HG03097 (cell line): ENCODE results near the gene SUV39H1.
"Not testable (repeated sequence)": the region's sequence is repeated elsewhere in the genome, so short reads cannot be mapped to it uniquely, and the experiment has no call there.

Experiments used
- ATAC-seq: cut with Tn5 transposase; IDR thresholded peaks from one replicate; pipeline ENCODE4 v1.9.1; 2021; ENCODE audit not compliant: unreplicated experiment, low FRiP score

SUV39H1 gene

DNA sequence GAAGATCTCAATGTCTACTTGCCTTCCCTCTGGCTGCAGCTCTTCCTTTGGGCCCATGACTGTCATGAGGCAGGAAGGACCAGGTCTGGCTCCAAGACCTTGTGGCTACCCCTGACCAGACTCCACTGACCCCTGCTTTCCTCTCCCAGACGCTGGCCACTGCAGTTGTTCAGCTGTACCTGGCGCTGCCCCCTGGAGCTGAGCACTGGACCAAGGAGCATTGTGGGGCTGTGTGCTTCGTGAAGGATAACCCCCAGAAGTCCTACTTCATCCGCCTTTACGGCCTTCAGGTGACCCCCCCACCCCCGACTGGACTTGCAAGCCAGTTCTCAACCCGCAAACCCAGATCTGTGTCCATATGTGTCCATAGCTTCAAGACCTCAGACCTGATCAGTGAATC lies 12.4 kb upstream of the SUV39H1 start:
- ATAC-seq = no peak

DNA sequence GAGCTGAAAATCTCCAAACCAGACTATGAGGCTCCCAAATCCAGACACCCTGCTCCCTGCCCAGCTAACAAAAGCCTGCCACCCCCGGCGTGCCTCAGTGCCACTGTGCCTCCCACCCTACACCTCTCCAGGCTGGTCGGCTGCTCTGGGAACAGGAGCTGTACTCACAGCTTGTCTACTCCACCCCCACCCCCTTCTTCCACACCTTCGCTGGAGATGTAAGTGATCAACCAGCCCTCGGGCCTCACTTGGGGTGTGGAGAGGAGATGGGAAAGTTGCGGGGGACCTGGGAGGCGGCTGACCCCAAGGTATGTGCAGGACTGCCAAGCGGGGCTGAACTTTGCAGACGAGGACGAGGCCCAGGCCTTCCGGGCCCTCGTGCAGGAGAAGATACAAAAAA lies 11.1 kb upstream of the SUV39H1 start:
- no peak for ATAC-seq

DNA sequence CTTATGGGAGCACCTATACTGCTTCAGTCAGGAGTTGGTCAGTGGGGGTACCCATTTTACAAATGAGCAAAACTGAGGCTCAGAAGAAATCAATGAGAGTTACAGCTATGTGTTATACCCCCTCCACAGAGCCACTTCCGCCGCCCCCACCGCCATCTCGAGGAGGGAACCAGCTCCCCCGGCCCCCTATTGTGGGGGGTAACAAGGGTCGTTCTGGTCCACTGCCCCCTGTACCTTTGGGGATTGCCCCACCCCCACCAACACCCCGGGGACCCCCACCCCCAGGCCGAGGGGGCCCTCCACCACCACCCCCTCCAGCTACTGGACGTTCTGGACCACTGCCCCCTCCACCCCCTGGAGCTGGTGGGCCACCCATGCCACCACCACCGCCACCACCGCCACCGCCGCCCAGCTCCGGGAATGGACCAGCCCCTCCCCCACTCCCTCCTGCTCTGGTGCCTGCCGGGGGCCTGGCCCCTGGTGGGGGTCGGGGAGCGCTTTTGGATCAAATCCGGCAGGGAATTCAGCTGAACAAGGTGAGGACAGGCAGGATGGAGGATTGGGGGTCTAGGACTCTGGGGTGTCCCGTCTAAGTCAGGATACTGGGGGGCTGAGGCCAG lies 7.9 kb upstream of the SUV39H1 start:
- ATAC-seq = no peak

DNA sequence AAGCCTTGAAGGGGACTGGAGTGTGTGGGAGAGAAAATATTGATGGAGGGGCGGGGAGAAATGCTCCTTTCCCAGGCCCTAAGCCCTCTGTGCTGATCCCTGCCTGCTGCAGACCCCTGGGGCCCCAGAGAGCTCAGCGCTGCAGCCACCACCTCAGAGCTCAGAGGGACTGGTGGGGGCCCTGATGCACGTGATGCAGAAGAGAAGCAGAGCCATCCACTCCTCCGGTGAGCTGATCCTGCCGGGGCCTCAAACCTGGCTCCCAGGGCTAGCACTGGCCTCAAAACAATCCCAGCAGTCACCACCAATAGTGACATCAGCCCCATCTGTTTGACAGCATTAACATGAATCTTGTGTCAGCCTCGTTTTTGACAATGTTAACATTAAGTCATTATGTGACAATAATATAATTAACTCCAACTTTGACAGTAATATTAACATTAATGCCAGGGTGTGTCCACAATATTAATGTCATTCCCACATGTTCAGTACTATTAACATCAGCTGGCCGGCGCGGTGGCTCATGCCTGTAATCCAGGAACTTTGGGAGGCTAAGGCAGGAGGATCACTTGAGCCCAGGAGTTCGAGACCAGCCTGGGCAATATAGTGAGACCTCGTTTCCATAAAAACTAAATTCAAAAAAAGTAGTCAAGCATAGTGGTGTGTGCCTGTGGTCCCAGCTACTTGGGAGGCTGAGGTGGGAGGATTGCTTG lies 7.2 kb upstream of the SUV39H1 start:
- no peak for ATAC-seq

DNA sequence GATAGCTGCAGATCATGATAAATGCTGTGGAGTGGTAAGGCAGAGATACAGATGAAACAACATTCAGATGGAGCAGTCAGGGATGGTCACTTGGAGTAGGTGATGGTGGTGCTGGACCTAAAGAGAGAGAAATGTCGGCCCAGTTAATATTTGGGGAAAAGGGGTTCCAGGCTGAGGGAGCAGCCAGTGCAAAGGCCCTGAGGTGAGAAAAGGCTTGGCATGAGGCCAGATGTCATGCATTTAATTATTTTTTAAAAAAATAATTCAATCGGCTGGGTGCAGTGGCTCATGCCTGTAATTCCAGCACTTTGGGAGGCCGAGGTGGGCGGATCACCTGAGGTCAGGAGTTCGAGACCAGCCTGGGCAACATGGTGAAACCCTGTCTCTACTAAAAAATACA lies 4.8 kb upstream of the SUV39H1 start:
- not testable (repeated sequence) for ATAC-seq

DNA sequence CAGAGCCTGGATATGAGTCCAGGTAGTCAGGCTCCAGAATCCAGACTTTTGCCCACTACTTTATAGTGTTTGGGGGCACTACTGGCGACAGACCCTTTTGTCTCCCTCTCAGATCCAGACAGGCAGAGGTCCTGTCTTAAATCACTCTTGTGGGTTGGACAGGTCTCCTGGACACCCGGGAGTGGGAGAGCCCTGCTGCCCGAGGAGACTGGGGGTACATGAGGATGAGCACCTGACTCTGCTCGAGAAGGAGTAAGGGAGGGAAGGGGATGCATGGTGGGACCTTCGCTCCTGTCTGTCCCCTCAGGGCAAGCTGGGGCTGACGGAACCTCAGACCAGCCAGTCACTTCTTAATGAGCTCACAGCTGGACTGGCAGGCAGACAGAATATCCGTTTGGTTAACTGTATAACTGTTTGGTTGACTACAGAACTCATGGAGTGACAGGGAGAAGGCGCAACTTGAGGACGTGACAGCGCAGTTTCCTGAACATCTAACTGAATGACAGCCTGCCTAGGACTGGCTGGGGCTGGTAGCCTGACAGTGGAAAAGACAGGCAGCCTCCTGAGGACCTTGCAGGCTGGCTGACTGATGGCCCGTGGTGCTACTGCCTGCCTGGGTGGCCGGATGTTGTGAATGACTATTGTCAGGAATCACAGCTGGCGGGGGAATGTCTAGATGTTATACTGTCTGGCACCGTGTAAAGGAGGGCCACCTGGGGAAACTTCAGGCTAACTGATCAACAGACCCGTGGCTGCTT lies 1.6 kb upstream of the SUV39H1 start:
- no peak for ATAC-seq

DNA sequence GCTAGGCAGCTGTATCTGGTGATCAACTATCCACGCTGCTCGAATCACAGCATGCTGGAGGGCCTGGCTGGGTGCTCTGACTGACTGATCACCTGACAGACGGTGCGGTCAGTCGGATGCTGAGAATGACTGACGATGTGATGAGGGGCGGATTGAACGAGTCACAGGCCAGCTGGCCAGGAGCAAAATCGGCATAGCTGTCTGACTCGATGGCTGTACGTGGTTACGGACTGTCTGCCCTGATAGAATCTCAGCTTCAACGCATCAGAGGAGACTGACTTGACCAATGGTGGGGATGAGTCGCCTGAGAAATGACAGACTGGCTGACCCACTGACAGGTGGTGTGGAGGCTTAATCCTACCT lies 1.0 kb upstream of the SUV39H1 start:
- no peak for ATAC-seq

DNA sequence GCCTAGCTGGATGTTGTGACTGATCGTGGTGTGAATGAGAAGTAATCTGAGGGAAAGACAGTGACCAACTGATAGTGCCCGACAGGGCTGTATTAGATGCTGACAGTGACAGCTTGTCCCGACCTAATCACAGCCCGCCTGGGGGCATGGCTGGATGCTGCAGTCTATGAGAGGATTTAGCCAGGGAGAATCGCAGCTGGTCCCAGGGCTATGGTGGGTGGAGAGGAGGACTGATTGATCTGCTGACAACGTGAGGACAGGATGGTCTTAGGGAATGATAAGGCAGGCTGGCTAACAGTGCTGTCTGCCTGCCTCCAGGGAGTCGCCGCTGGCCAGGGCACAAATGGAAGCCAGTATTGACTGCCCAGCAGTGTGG lies 621 bp upstream of the SUV39H1 start:
- ATAC-seq = no peak

DNA sequence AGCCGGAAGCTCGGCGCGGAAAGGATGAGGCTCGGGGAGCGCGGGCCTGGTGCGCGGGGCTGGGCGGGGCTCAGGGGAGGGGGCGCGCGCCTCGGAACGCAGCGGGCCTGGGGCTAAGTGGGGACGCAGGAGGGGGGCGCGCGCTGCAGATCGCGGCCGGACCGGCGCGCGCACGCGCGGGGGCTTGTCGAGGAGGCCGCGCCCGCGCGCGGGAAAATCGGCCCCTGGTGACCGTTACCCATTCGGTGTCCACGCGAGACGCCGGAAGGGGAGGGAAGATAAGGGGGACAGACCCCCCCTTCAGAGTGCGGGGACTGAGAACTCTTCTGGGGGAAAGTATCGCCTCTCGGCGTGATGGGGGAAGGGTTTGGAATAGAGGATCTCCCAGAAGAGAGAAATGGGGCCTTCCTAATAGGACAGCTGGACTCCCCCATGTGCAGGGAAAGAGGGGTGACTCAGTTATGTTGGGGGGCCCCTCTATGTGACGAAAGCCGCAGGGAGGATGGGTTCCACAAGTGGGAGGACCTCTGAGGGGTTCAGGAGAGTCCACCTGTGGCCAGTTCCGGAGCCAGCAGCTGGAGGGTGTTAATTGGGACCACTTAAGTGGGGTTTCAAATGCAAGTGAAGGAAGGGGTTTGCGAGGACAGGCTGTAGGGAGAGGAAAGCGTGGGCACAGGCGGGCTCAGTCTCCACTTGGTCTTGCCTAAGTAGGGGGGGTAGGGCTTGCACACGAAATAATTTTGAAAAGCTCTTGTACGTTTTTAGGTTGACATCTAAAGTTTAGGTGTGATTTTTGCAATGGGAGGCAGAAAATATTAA lies 584 bp downstream of the SUV39H1 start:
- no peak for ATAC-seq

DNA sequence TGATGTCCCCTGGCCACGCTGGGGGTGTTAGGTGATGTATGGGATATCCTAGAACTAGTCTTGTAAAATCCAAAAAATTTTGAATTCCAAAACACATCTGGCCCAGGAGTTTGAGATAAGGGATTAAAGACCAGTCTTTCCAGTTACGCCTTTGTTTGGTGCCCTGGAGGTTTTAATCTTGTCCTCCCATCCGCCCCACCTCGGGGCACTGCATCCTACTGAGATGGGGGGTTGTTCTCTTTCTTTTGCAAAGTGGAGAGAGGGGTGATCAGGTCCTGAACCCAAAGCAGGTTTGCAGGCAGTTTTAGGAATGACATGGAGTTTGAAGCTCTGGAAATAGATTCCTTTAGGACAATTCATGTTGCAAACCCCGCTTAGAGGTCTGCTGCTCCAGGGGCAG lies 1.8 kb downstream of the SUV39H1 start:
- ATAC-seq = no peak

DNA sequence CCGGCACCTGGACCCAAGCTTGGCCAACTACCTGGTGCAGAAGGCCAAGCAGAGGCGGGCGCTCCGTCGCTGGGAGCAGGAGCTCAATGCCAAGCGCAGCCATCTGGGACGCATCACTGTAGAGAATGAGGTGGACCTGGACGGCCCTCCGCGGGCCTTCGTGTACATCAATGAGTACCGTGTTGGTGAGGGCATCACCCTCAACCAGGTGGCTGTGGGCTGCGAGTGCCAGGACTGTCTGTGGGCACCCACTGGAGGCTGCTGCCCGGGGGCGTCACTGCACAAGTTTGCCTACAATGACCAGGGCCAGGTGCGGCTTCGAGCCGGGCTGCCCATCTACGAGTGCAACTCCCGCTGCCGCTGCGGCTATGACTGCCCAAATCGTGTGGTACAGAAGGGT lies 3.7 kb downstream of the SUV39H1 start:
- no peak for ATAC-seq

DNA sequence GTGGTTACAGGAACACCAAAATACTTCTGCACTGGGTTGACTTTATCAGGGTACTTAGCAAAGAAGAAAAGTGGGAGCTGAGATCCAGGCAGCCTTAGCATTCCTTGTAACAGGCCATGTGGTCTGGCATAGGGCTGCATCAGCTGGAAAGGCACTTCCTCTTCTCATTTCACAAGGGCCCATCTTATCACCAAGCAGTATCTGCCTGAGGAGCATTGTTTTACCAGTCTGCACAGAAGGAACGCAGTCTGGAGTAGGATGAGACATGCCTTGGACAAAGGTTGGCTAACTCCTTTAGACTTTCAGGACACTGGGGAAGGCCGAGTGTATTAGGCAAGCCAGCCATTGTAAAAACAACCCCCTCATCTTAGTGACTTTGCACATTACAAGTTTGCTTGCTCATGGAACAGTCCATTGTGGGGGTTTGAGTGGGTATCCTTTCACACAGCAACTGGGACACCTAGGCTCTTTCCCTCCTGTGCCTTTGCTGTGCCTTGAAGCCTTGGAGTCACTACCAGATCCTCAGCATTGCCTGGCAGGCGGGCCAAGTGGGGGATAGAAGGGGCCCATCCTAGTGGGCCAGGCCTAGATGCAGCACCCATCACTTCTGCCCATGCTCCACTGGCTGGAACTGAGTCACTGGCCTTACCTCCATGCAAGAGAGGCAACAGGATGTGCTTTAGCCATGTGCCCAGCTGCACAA lies 4.6 kb downstream of the SUV39H1 start:
- ATAC-seq = no peak

DNA sequence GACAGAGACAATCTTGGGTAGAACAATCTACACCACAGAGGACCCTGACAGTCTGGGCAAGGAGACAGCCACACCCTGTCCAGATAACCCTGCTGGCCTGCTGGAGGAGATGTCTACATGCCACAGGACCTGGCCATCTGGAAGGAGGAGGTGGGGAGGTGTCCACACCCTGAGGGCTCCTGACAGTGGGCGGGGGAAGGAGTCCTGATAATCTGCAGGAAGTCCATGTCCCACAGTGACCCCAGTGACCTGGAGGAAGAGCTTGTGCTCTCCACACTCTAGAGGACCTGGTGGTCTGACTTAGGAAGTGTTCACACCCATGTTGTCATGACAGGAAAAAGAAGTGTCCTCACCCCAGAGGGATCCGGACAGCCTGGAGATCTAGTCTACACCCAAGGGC lies 5.5 kb downstream of the SUV39H1 start:
- no peak for ATAC-seq

DNA sequence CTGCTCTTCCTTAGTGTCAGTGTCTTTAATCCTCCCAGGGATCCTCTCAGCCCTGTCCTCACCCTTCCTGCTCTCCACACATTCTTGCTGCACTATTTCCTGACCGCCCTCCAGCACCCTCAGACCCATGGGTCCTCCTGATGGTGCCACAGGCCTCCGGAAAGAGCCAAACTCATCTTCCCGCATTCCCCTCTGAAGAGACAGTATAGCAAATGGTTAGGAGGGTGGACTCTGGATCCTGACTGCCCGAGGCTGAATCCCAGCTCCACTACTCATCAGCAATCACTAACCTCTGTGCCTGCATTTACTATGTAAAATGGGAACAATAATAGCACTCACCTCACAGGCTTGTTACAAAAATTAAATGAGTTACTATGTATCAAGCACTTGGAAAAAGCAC lies 6.2 kb downstream of the SUV39H1 start:
- ATAC-seq = no peak

DNA sequence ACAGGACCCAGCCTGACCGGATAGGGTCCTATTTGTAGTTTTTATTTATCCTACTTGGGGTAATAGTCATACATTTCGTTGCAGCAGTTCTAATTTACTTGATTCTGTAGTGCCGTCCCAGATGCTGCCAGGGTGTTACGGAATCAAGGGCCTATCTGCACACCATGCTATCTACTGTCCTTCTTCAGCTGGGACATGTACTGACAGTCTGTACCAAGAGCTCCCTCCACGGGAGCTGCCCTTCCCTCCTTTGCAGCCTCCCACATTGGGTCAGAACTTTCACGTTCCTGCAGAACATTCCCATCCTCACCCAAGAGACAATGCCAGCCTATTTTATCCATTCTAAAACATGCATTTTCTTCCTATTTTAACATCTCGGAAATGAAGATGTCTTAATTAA lies 6.7 kb downstream of the SUV39H1 start:
- no peak for ATAC-seq

DNA sequence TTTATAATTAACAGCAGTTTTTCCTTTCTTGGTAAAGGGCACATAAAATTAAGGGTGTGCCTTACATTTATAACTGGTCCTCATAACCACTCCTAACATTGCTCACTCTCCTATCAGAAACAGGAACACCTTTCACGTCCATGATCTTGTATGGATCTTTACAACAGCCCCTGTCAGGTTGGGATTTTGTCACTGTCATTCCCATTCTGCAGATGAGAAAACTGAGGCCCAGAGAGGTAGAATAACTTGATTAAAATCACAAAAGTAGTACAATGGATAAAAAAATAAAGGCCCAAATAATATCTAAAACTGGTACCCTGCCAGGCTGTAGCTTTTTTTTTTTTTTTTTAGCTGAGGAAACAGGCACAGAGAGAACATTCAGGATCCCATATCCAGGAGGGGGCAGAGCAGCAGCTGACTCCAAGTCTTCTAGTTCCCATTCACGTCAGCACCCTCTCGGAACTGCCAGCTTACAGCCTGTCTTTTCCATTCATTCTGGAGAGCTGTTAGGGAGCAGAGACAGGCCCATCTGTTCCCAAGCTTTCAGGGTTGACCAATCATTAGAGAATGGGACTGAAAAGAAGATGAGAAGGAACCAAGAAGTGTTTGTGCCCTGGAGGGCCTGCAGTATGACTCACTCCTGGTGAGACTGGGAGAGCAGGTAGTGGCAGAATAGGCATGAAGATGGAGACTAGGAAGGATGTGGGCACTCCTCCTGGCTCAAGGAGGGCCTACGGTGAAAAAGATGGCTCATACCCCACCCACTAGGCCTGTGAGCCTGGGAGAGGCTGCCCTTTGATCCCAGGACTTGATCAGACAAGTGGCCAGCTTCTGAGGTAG lies 7.3 kb downstream of the SUV39H1 start:
- no peak for ATAC-seq

DNA sequence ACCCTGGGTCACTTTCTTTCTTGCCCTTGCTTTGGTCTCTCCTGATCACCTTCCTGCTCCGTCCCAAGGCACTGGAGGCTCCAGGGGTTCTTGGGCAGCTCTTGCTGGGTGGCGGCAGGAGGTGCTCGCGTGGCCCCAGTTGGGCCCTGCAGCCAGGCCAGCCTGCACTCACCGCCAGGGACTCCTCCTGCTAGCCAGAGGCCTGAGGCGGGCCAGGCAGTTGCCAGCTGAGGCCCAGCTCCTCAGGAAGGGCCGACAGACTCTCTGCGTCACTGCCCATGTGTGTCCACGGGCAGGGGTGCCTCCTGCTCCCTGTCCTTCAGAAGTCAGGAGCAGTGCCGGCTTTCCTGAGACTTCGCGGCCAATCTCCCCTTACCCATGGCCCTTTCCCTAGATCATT lies 9.3 kb downstream of the SUV39H1 start:
- no peak for ATAC-seq

DNA sequence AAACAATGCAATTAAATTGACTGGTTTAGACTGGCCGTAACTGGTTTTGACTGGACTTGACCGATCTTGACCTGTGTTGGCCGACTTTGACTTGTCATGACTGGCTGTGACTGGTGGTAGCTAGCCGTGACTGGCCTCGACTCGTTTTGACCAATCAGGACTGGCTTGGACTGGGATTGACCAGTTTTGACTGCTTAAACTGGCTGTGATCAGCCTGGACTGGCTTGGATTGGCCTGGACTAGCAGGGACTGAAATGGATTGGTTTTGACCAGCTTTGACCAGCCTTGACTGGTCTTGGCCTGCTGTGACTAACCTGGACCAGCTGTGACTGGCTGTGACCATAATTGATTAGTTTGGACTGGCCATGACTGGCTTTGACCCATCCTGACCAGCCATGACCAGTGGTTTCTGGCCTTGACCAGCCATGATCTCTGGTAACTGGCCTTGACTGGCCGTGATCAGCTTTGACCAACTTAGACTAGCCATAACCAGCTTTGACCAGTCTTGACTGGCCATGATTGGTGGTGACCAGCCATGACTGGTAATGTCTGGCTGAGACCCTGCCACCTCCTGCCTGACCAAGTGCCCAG lies 13.1 kb downstream of the SUV39H1 start:
- no peak for ATAC-seq

DNA sequence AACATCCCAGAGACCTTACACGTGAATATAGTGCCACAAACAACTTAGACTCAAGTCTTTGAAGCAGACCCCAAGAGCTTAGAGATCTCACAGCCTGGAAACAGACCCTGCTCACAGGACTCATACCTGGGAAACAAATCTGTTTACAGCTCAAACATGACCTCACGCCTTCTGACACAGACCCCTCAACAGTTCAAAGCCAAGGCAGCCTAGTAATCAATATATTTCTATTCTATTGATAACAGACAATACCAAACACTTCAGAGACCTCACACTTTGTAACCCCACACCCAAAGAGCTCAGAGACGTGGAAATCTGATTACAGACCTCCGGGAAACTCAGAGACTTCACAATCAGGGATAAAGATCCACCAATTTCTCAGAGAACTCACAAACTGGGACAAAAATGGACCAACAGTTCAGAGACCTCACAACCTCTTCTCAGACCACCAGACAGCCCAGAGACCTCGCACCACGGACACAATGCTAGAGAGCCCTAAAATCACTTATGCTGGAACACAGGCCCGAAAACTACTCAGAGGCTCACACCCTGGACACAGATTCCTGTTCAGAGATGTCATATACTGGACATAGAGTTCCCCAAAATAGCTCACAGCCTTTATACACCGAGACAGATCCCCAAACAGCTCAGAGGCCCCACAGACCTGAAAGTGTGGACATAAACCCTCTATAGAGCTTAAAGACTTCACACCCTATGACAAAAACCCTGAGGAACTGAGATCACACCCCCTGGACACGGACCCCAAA lies 14.8 kb downstream of the SUV39H1 start:
- no peak for ATAC-seq
